GM23338 (cell line): ENCODE measurements around the gene BNC2. TPM values are rescaled to one million over a fixed set of nuclear protein-coding genes. Genes with fewer than 3 reads are reported as not detected.

Experiments
- ATAC-seq: fragments of 200-7000 bp; cut with Tn5 transposase; 3 replicates; pipeline ENCODE4 v1.9.1; 2020
- DNase-seq: peaks from one replicate; pipeline ENCODE4 v3.0.0-alpha.2; 2015; ENCODE audit warnings: low spot score
- H2AFZ ChIP-seq: fragments of 200-600 bp; sonication (generic); 2 replicates; pipeline ENCODE4 v1.8.0; 2016; ENCODE audit warnings: antibody characterized with exemption, mild to moderate bottlenecking, moderate library complexity
- H3F3A ChIP-seq: fragments of 200-600 bp; sonication (generic); replicated peaks from 2 replicates; pipeline ENCODE4 v1.8.0; 2017; ENCODE audit warnings: antibody characterized with exemption, mixed run types, low read depth
- H3K27ac ChIP-seq: fragments of 200-600 bp; sonication (generic); 2 replicates; pipeline ENCODE4 v1.6.1; 2016; ENCODE audit warnings: low read depth
- H3K27me3 ChIP-seq: fragments of 200-600 bp; sonication (generic); 2 replicates; pipeline ENCODE4 v1.8.0; 2016; ENCODE audit warnings: mild to moderate bottlenecking, mixed run types, moderate library complexity; ENCODE audit not compliant: insufficient read depth
- H3K36me3 ChIP-seq: fragments of 200-600 bp; sonication (generic); 2 replicates; pipeline ENCODE4 v1.8.0; 2016; ENCODE audit warnings: mild to moderate bottlenecking; ENCODE audit not compliant: insufficient read depth
- H3K4me1 ChIP-seq: fragments of 200-600 bp; sonication (generic); 2 replicates; pipeline ENCODE4 v1.8.0; 2016; ENCODE audit warnings: mild to moderate bottlenecking, moderate library complexity; ENCODE audit not compliant: insufficient read depth
- H3K4me2 ChIP-seq: fragments of 200-600 bp; sonication (generic); 2 replicates; pipeline ENCODE4 v1.7.1; 2017; ENCODE audit warnings: mixed run types
- H3K4me3 ChIP-seq: fragments of 200-600 bp; sonication (generic); 2 replicates; pipeline ENCODE4 v1.6.1; 2016; ENCODE audit warnings: mixed run types
- H3K79me2 ChIP-seq: fragments of 200-600 bp; sonication (generic); replicated peaks from 2 replicates; pipeline ENCODE4 v1.8.0; 2017; ENCODE audit warnings: mild to moderate bottlenecking; ENCODE audit not compliant: insufficient read depth
- H3K9me2 ChIP-seq: fragments of 200-600 bp; sonication (generic); 2 replicates; pipeline ENCODE4 v1.8.0; 2017; ENCODE audit not compliant: insufficient read depth
- H4K20me1 ChIP-seq: fragments of 200-600 bp; sonication (generic); replicated peaks from 2 replicates; pipeline ENCODE4 v1.8.0; 2017; ENCODE audit warnings: mild to moderate bottlenecking; ENCODE audit not compliant: insufficient read depth
- H3K27ac Mint-ChIP-seq: 2 replicates; pipeline ENCODE4 v1.8.0; 2020; ENCODE audit warnings: inconsistent platforms, mild to moderate bottlenecking, moderate library complexity, mixed read lengths
- H3K27me3 Mint-ChIP-seq: 3 replicates; pipeline ENCODE4 v1.8.0; 2022; ENCODE audit warnings: low read depth, mild to moderate bottlenecking, moderate library complexity, mixed read lengths, inconsistent platforms; ENCODE audit not compliant: insufficient read depth, poor library complexity
- H3K36me3 Mint-ChIP-seq: 3 replicates; pipeline ENCODE4 v1.8.0; 2021; ENCODE audit warnings: low read depth, mild to moderate bottlenecking, inconsistent platforms, moderate library complexity, mixed read lengths
- H3K4me1 Mint-ChIP-seq: 3 replicates; pipeline ENCODE4 v1.8.0; 2020; ENCODE audit warnings: mild to moderate bottlenecking, inconsistent platforms, mixed read lengths
- H3K4me3 Mint-ChIP-seq: 3 replicates; pipeline ENCODE4 v1.8.0; 2021; ENCODE audit warnings: moderate library complexity, mild to moderate bottlenecking, inconsistent platforms, mixed read lengths
- H3K9me3 Mint-ChIP-seq: 3 replicates; pipeline ENCODE4 v1.8.0; 2020; ENCODE audit warnings: moderate library complexity, mild to moderate bottlenecking, inconsistent platforms, mixed read lengths
- CREB1 ChIP-seq: fragments of 250-450 bp; sonication (Bioruptor Pico); IDR thresholded peaks from 2 replicates; pipeline ENCODE4 v1.5.0; 2020; ENCODE audit warnings: low read depth, mild to moderate bottlenecking, moderate library complexity
- CTCF ChIP-seq, 2 experiments: fragments of 200-600 bp in 1 of 2; sonication (generic) in 1 of 2; conservative IDR thresholded peaks; 2 replicates each; pipeline versions ENCODE4 v1.5.1 to v1.6.1; 2016 to 2017; ENCODE audit warnings: antibody characterized with exemption in 2 of 2, low read depth in 2 of 2, mild to moderate bottlenecking in 2 of 2, moderate library complexity in 1 of 2
- ETS1 ChIP-seq: IDR thresholded peaks from 2 replicates; pipeline ENCODE4 v1.6.1; 2016; ENCODE audit warnings: antibody characterized with exemption
- EZH2 ChIP-seq: fragments of 200-600 bp; sonication (generic); IDR thresholded peaks from one replicate; pipeline ENCODE4 v1.8.0; 2017; ENCODE audit warnings: antibody characterized with exemption, mild to moderate bottlenecking, low read depth; ENCODE audit not compliant: unreplicated experiment
- EZH2phosphoT487 ChIP-seq: fragments of 200-600 bp; sonication (generic); IDR thresholded peaks from one replicate; pipeline ENCODE4 v1.8.1; 2018; ENCODE audit warnings: antibody characterized with exemption; ENCODE audit not compliant: unreplicated experiment
- JUNB ChIP-seq: IDR thresholded peaks from one replicate; pipeline ENCODE4 v1.6.1; 2016; ENCODE audit warnings: antibody characterized with exemption; ENCODE audit not compliant: unreplicated experiment
- NANOG ChIP-seq: IDR thresholded peaks from 2 replicates; pipeline ENCODE4 v1.6.1; 2016; ENCODE audit warnings: antibody characterized with exemption, borderline replicate concordance
- STAT1 ChIP-seq: IDR thresholded peaks from one replicate; pipeline ENCODE4 v1.6.1; 2016; ENCODE audit warnings: antibody characterized with exemption; ENCODE audit not compliant: unreplicated experiment
- ZNF114 ChIP-seq: fragments of 250-450 bp; sonication (Bioruptor Pico); IDR thresholded peaks from 2 replicates; pipeline ENCODE4 v1.5.0; 2020; ENCODE audit warnings: mild to moderate bottlenecking, moderate library complexity
- ZNF331 ChIP-seq: fragments of 250-450 bp; sonication (Bioruptor Pico); IDR thresholded peaks from 2 replicates; pipeline ENCODE4 v1.5.0; 2020; ENCODE audit warnings: low read depth, mild to moderate bottlenecking, moderate library complexity
- polyA plus RNA-seq: library from polyadenylated mRNA; unstranded; fragments of >200 nt; fragmentation: Nextera tagmentation; extraction: Ambion mirVana; gene quantifications from 2 replicates; pipeline ENCODE4 v1.2.1, GENCODE V29; 2016
- total RNA-seq: library from RNA; depleted of rRNA; stranded (reverse); fragments of >200 nt; shearing (Covaris generic); gene quantifications from 2 replicates; pipeline ENCODE4 v1.2.3, GENCODE V29; 2014
- TF ChIP-seq, protein P1 (sequence below): IDR thresholded peaks from one replicate; pipeline ENCODE4 v1.6.1; 2018; ENCODE audit warnings: antibody characterized with exemption; ENCODE audit not compliant: unreplicated experiment

The BNC2 gene
- total and polyA plus RNA-seq, 2 experiments from 2014 or later = 12.7 to 13.2 TPM

DNA sequence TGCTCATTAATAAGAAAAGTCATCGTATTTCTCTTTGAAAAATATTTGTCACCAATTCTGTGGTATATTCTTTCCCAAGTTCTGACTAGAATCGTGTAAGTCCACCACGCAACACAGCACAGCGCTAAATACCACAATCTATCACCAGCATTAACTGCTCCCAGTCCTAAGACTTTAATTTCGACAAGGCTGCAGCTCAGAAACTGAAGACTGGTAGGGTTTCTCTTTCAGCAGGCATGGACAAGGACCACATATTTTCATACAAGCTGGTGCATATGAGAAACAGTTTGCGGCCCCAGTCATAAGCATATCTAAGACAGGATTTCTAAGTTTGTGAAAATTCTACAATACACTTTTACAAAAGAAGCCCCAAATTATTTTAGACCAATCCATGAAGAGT, 24.1 kb downstream of the BNC2 start:
- Histone ChIP-seq H3K79me2 (peaks cover 87% of the 10 kb centered on the region), H3K27me3 (no peaks in the 10 kb centered on the region), H3K4me2 (no peak overlapping the region), H2AFZ (no peak overlapping the region), H4K20me1 (no peaks in the 10 kb centered on the region), H3K36me3 (no peaks in the 10 kb centered on the region), H3K9me2 (no peaks in the 10 kb centered on the region), H3K4me1 (peaks cover 7% of the 10 kb centered on the region), H3K27ac (0 out of 2 replicates have a peak overlapping the region, but pooled peaks have one; percentile 12), H3F3A (no peaks in the 10 kb centered on the region), H3K4me3 (no peak overlapping the region)
- DNase-seq (no peak), ATAC-seq (no peak)
- TF ChIP-seq EZH2 = no peak
- no peak for TF ChIP-seq NANOG
- TF ChIP-seq ZNF331 (CRISPR knock-in tag) = no peak
- TF ChIP-seq, protein P1, sequence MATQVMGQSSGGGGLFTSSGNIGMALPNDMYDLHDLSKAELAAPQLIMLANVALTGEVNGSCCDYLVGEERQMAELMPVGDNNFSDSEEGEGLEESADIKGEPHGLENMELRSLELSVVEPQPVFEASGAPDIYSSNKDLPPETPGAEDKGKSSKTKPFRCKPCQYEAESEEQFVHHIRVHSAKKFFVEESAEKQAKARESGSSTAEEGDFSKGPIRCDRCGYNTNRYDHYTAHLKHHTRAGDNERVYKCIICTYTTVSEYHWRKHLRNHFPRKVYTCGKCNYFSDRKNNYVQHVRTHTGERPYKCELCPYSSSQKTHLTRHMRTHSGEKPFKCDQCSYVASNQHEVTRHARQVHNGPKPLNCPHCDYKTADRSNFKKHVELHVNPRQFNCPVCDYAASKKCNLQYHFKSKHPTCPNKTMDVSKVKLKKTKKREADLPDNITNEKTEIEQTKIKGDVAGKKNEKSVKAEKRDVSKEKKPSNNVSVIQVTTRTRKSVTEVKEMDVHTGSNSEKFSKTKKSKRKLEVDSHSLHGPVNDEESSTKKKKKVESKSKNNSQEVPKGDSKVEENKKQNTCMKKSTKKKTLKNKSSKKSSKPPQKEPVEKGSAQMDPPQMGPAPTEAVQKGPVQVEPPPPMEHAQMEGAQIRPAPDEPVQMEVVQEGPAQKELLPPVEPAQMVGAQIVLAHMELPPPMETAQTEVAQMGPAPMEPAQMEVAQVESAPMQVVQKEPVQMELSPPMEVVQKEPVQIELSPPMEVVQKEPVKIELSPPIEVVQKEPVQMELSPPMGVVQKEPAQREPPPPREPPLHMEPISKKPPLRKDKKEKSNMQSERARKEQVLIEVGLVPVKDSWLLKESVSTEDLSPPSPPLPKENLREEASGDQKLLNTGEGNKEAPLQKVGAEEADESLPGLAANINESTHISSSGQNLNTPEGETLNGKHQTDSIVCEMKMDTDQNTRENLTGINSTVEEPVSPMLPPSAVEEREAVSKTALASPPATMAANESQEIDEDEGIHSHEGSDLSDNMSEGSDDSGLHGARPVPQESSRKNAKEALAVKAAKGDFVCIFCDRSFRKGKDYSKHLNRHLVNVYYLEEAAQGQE = no peak
- TF ChIP-seq STAT1 = no peak
- no peak for TF ChIP-seq CREB1
- no peak for TF ChIP-seq EZH2phosphoT487
- TF ChIP-seq ETS1 = no peak
- no peak for TF ChIP-seq ZNF114 (CRISPR knock-in tag)
- Mint-ChIP-seq H3K4me1 (peaks cover 14% of the 10 kb centered on the region), H3K9me3 (no peaks in the 10 kb centered on the region), H3K4me3 (no peak overlapping the region), H3K27ac (no peak overlapping the region; the same call in 1 of the 2 replicates), H3K27me3 (no peaks in the 10 kb centered on the region), H3K36me3 (0 out of 3 replicates have a peak, but pooled peaks cover 4% of the 10 kb centered on the region)

- Histone ChIP-seq H3K36me3 (no peaks in the 10 kb centered on the region), H3K79me2 (peaks cover 84% of the 10 kb centered on the region), H2AFZ (no peak overlapping the region), H3K27me3 (no peaks in the 10 kb centered on the region), H4K20me1 (no peaks in the 10 kb centered on the region), H3K4me1 (peaks cover 15% of the 10 kb centered on the region), H3K27ac (no peak overlapping the region), H3K4me2 (no peak overlapping the region), H3F3A (no peaks in the 10 kb centered on the region), H3K9me2 (no peaks in the 10 kb centered on the region), H3K4me3 (no peak overlapping the region)
- Mint-ChIP-seq H3K4me1 (peaks cover 30% of the 10 kb centered on the region), H3K27me3 (no peaks in the 10 kb centered on the region), H3K27ac (no peak overlapping the region), H3K36me3 (no peaks in the 10 kb centered on the region; the same call in 2 of the 3 replicates), H3K9me3 (no peaks in the 10 kb centered on the region), H3K4me3 (no peak overlapping the region)
- no peak for DNase-seq
- no peak for ATAC-seq
- TF ChIP-seq CTCF (conservative IDR thresholded peaks at IDR 0.05; ENCODE audit: low read depth in 2 of 2) (no peak), EZH2phosphoT487 (no peak), ZNF331 (CRISPR knock-in tag) (no peak), STAT1 (no peak), CREB1 (no peak), JUNB (no peak), ETS1 (no peak), ZNF114 (CRISPR knock-in tag) (no peak)
- TF ChIP-seq, protein P1 = no peak
Measured at GRCh38 chr9:16834817-16835216, 35.7 kb downstream of the BNC2 start.
